Ovary (tissue), 3 donors: ENCODE measurements around the gene CHST13.

Source experiments
- EP300 ChIP-seq: sonication (generic); formaldehyde crosslinking; IDR thresholded peaks from one replicate; pipeline ENCODE4 v1.6.1; 2017; ENCODE audit warnings: antibody characterized with exemption
- POLR2A ChIP-seq: fragments of 450-650 bp; IDR thresholded peaks from one replicate; pipeline ENCODE4 v1.6.1; 2017; ENCODE audit warnings: antibody characterized with exemption, mild to moderate bottlenecking, moderate library complexity
- TF ChIP-seq, protein P1 (sequence below), 3 donors: fragments of 450-650 bp in 2 of 3; fragments of 200-600 bp in 1 of 3; IDR thresholded peaks; one replicate each; pipeline versions ENCODE4 v1.5.1 to v1.8.0; 2016 to 2022; ENCODE audit warnings: antibody characterized with exemption in 3 of 3, mild to moderate bottlenecking in 1 of 3
- donor health status: DM: no; HTN: no; CAD: no.

DNA sequence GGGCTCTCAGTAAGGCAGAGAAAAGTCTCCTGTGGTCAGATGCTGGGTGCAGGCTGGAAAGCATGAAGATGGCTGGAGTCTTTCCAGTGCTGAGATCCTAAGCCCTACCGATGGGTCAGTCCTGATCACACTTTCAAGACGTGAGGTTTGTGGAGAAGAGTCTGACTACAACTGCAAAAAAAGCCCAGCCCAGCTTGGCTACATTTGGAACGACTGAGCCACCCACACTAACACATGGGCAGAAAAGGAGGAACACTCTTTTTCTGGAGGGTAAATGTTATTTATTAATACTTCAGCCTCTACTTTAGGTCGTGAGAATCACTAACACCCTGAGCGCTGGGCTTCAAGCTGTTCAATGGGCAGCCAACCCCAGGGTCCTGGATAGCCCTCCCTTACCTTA, 56.8 kb downstream of the CHST13 start:
- no peak for TF ChIP-seq POLR2A
- TF ChIP-seq, protein P1, sequence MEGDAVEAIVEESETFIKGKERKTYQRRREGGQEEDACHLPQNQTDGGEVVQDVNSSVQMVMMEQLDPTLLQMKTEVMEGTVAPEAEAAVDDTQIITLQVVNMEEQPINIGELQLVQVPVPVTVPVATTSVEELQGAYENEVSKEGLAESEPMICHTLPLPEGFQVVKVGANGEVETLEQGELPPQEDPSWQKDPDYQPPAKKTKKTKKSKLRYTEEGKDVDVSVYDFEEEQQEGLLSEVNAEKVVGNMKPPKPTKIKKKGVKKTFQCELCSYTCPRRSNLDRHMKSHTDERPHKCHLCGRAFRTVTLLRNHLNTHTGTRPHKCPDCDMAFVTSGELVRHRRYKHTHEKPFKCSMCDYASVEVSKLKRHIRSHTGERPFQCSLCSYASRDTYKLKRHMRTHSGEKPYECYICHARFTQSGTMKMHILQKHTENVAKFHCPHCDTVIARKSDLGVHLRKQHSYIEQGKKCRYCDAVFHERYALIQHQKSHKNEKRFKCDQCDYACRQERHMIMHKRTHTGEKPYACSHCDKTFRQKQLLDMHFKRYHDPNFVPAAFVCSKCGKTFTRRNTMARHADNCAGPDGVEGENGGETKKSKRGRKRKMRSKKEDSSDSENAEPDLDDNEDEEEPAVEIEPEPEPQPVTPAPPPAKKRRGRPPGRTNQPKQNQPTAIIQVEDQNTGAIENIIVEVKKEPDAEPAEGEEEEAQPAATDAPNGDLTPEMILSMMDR (IDR thresholded peaks at IDR 0.05), result no peak
- no peak for TF ChIP-seq EP300
